B cell (primary cell): ENCODE data around the gene ARL14EPL. TPM values are rescaled to one million over a fixed set of nuclear protein-coding genes. Genes with fewer than 3 reads are reported as not detected.

Experiments used
- ATAC-seq: fragments of 200-7000 bp; cut with Tn5 transposase; one replicate; pipeline ENCODE4 v1.10.0; 2021; ENCODE audit warnings: low read depth, mild to moderate bottlenecking, moderate number of reproducible peaks, moderate library complexity
- CTCF ChIA-PET: fragments of 350-600 bp; sonication (Branson Sonifier 250); formaldehyde crosslinking; loops from one replicate; lab custom pipeline; 2021; ENCODE audit warnings: antibody characterized with exemption, inconsistent platforms; lab: Charles Lee
- POLR2A ChIA-PET: fragments of 350-600 bp; sonication (Branson Sonifier 250); formaldehyde crosslinking; loops from one replicate; lab custom pipeline; 2021; ENCODE audit warnings: antibody characterized with exemption; lab: Charles Lee
- DNase-seq: peaks from one replicate; pipeline ENCODE4 v3.0.0; 2013
- H2AFZ ChIP-seq: 2 replicates; pipeline ENCODE4 v1.6.1; 2012; ENCODE audit warnings: mild to moderate bottlenecking, low read depth, low read length; ENCODE audit not compliant: insufficient read depth, poor library complexity, severe bottlenecking
- H3K27ac ChIP-seq, 2 donors: 1 replicate in 1 of 2; 2 replicates in 1 of 2; pipeline ENCODE4 v1.5.1; 2012 to 2013; ENCODE audit warnings: low read length in 2 of 2, mild to moderate bottlenecking in 2 of 2, moderate library complexity in 1 of 2
- H3K27me3 ChIP-seq, 4 experiments: fragments of 200-600 bp in 1 of 4; sonication (generic) in 1 of 4; replicated peaks in 1 of 4; 1 replicate in 2 of 4; 2 replicates in 2 of 4; pipeline versions ENCODE4 v1.6.1 to v1.7.0; 2013 to 2016; ENCODE audit warnings: low read length in 3 of 4, mild to moderate bottlenecking in 2 of 4, mixed read lengths in 1 of 4, moderate library complexity in 1 of 4; ENCODE audit not compliant: insufficient read depth in 4 of 4, control insufficient read depth in 3 of 4; ENCODE audit errors: control extremely low read depth in 1 of 4
- H3K36me3 ChIP-seq, 2 experiments: replicated peaks in 1 of 2; 1 replicate in 1 of 2; 2 replicates in 1 of 2; pipeline versions ENCODE4 v1.6.1 to v1.7.1; 2013; ENCODE audit warnings: low read length in 1 of 2; ENCODE audit not compliant: insufficient read depth in 2 of 2, control insufficient read depth in 1 of 2; ENCODE audit errors: control extremely low read depth in 1 of 2, extremely low read depth in 1 of 2
- H3K4me1 ChIP-seq, 2 donors: fragments of 200-600 bp in 1 of 2; sonication (generic) in 1 of 2; 1 replicate in 1 of 2; 2 replicates in 1 of 2; pipeline versions ENCODE4 v1.5.1 to v1.6.1; 2013 to 2017; ENCODE audit warnings: low read length in 2 of 2; ENCODE audit not compliant: control insufficient read depth in 2 of 2, insufficient read depth in 2 of 2
- H3K4me2 ChIP-seq: replicated peaks from 2 replicates; pipeline ENCODE3; 2012; ENCODE audit warnings: mild to moderate bottlenecking, low read depth, low read length; ENCODE audit not compliant: poor library complexity, severe bottlenecking
- H3K4me3 ChIP-seq, 5 experiments: fragments of 200-600 bp in 1 of 5; sonication (generic) in 1 of 5; 1 replicate in 3 of 5; 2 replicates in 2 of 5; pipeline versions ENCODE4 v1.5.1 to v1.7.0; 2011 to 2016; ENCODE audit warnings: low read length in 4 of 5, mild to moderate bottlenecking in 4 of 5, low read depth in 2 of 5, control low read depth in 1 of 5, moderate library complexity in 1 of 5; ENCODE audit not compliant: insufficient read depth in 1 of 5; ENCODE audit errors: control extremely low read depth in 1 of 5, extremely low read depth in 1 of 5
- H3K79me2 ChIP-seq: fragments of 200-600 bp; sonication (generic); one replicate; pipeline ENCODE4 v1.6.0; 2016; ENCODE audit warnings: low read length; ENCODE audit not compliant: control insufficient read depth, insufficient read depth
- H3K9ac ChIP-seq: fragments of 200-600 bp; sonication (generic); 2 replicates; pipeline ENCODE4 v1.6.1; 2017; ENCODE audit warnings: mild to moderate bottlenecking, low read length, moderate library complexity
- H3K9me3 ChIP-seq, 3 donors: one replicate each; pipeline versions ENCODE4 v1.6.1 to v1.7.1; 2013; ENCODE audit warnings: low read length in 2 of 3; ENCODE audit not compliant: control insufficient read depth in 2 of 3, insufficient read depth in 1 of 3; ENCODE audit errors: control extremely low read depth in 1 of 3
- H4K20me1 ChIP-seq: 2 replicates; pipeline ENCODE4 v1.6.0; 2012; ENCODE audit warnings: mild to moderate bottlenecking, low read length; ENCODE audit not compliant: insufficient read depth, control insufficient read depth, poor library complexity, severe bottlenecking
- H3K27ac Mint-ChIP-seq: one replicate; pipeline ENCODE4 v1.8.0; 2021; ENCODE audit warnings: mixed read lengths
- H3K27me3 Mint-ChIP-seq: one replicate; pipeline ENCODE4 v1.8.0; 2021; ENCODE audit warnings: mixed read lengths
- H3K4me1 Mint-ChIP-seq: one replicate; pipeline ENCODE4 v1.8.0; 2021; ENCODE audit warnings: mixed read lengths
- H3K4me3 Mint-ChIP-seq: one replicate; pipeline ENCODE4 v1.8.0; 2021; ENCODE audit warnings: mixed read lengths
- H3K9me3 Mint-ChIP-seq: one replicate; pipeline ENCODE4 v1.8.0; 2022; ENCODE audit warnings: mixed read lengths; ENCODE audit not compliant: insufficient read depth
- CTCF ChIP-seq: fragments of 200-600 bp; IDR thresholded peaks from one replicate; pipeline ENCODE4 v1.8.0; 2022; ENCODE audit warnings: antibody characterized with exemption, mild to moderate bottlenecking
- EZH2 ChIP-seq: IDR thresholded peaks from 2 replicates; pipeline ENCODE4 v1.6.1; 2012; ENCODE audit warnings: borderline replicate concordance, low read depth, mild to moderate bottlenecking, moderate library complexity, low read length; ENCODE audit not compliant: insufficient read depth, poor library complexity, severe bottlenecking
- WGBS: methylation state at CpG from one replicate; pipeline ENCODE4 v1.1.5; 2013; ENCODE audit warnings: missing lambda C conversion rate; ENCODE audit not compliant: insufficient coverage; 5-methylcytosine and 5-hydroxymethylcytosine counted together
- intact Hi-C: fragments of 100-400 bp; cut with micrococcal nuclease; formaldehyde crosslinking; loops from one replicate; pipeline ENCODE4 v1.10.0; 2022
- polyA plus RNA-seq: library from polyadenylated mRNA; depleted of rRNA; stranded (reverse); fragments of >200 nt; gene quantifications from 2 replicates; pipeline ENCODE4 v1.2.3, GENCODE V29; 2012
- total RNA-seq, 2 donors: library from RNA; stranded (reverse); fragments of 120-200 nt in 1 of 2; gene quantifications; 1 replicate in 1 of 2; 2 replicates in 1 of 2; pipeline versions ENCODE4 v1.2.3 to v1.2.4, GENCODE V29; 2013 to 2022

The ARL14EPL gene
- total and polyA plus RNA-seq, 2 donors (not counting 1 experiment from before 2014, with no cell fraction given), result 0.19 TPM; not detected in 1

GRCh38 chr5:115985802-115986757, 46.2 kb upstream of the ARL14EPL start:
- Mint-ChIP-seq H3K9me3 (no peaks in the 10 kb centered on the region), H3K4me3 (no peak overlapping the region), H3K27me3 (peaks cover 2% of the 10 kb centered on the region), H3K4me1 (no peaks in the 10 kb centered on the region), H3K27ac (no peak overlapping the region)
- no peaks in the 10 kb centered on the region for H3K79me2 ChIP-seq
- no peak overlapping the region for H3K27ac ChIP-seq
- no peaks in the 10 kb centered on the region for H3K4me1 ChIP-seq
- no peaks in the 10 kb centered on the region for H4K20me1 ChIP-seq
- ChIA-PET POLR2A (no interaction called here), CTCF (no interaction called here)
- no peak overlapping the region for H2AFZ ChIP-seq
- intact Hi-C loops, result no loop called here
- 94% methylated on average over 3 of the region's 10 CpGs for WGBS
- no peaks in the 10 kb centered on the region for H3K27me3 ChIP-seq
- no peak overlapping the region for H3K4me2 ChIP-seq
- TF ChIP-seq EZH2 (no peak), CTCF (no peak)
- no peak for DNase-seq
- no peak overlapping the region for H3K4me3 ChIP-seq
- H3K9me3 ChIP-seq, result no peaks in the 10 kb centered on the region
- no peak overlapping the region for H3K9ac ChIP-seq
- no peaks in the 10 kb centered on the region for H3K36me3 ChIP-seq
- ATAC-seq, result no peak

- Mint-ChIP-seq H3K27ac (no peak overlapping the region), H3K4me1 (no peaks in the 10 kb centered on the region), H3K27me3 (peaks cover 14% of the 10 kb centered on the region), H3K4me3 (no peak overlapping the region), H3K9me3 (no peaks in the 10 kb centered on the region)
- Histone ChIP-seq H3K79me2 (no peaks in the 10 kb centered on the region), H3K4me2 (no peak overlapping the region), H3K9ac (no peak overlapping the region), H3K9me3 (no peaks in the 10 kb centered on the region), H3K36me3 (no peaks in the 10 kb centered on the region), H3K4me1 (no peaks in the 10 kb centered on the region), H4K20me1 (no peaks in the 10 kb centered on the region), H3K27me3 (no peaks in the 10 kb centered on the region), H2AFZ (no peak overlapping the region), H3K27ac (no peak overlapping the region), H3K4me3 (no peak overlapping the region)
- intact Hi-C loops, result no loop called here
- ChIA-PET CTCF (no interaction called here), POLR2A (no interaction called here)
- TF ChIP-seq CTCF, result no peak
- TF ChIP-seq EZH2, result no peak
- ATAC-seq, result no peak
- DNase-seq, result no peak
- no CpG with 5 or more reads among the region's 2 CpGs for WGBS
Observed at GRCh38 chr5:115988002-115988401, 44.3 kb upstream of the ARL14EPL start.
